Neural crest cell (in vitro differentiated cells): ENCODE measurements around the gene MORN3. TPM values are rescaled to one million over a fixed set of nuclear protein-coding genes. Genes with fewer than 3 reads are reported as not detected.
A peak's percentile ranks its signal among the peaks of the same experiment; 100 is the strongest.
"Not testable (repeated sequence)": the region's sequence is repeated elsewhere in the genome, so short reads cannot be mapped to it uniquely, and the experiment has no call there.

ENCODE experiments used
- DNase-seq: peaks from one replicate; pipeline ENCODE4 v3.0.0; 2021; ENCODE audit warnings: low read depth, mixed read lengths, low spot score
- H3K27ac Mint-ChIP-seq: one replicate; pipeline ENCODE4 v1.8.0; 2021; ENCODE audit warnings: mild to moderate bottlenecking, mixed read lengths; ENCODE audit not compliant: unreplicated experiment
- H3K27me3 Mint-ChIP-seq: 2 replicates; pipeline ENCODE4 v1.8.0; 2021; ENCODE audit warnings: low read depth, mild to moderate bottlenecking, mixed read lengths
- H3K36me3 Mint-ChIP-seq: 2 replicates; pipeline ENCODE4 v1.8.0; 2021; ENCODE audit warnings: low read depth, mild to moderate bottlenecking, mixed read lengths
- H3K4me1 Mint-ChIP-seq: 2 replicates; pipeline ENCODE4 v1.8.0; 2021; ENCODE audit warnings: mixed read lengths
- H3K4me3 Mint-ChIP-seq: one replicate; pipeline ENCODE4 v1.8.0; 2021; ENCODE audit warnings: mild to moderate bottlenecking, mixed read lengths
- H3K9me3 Mint-ChIP-seq: 2 replicates; pipeline ENCODE4 v1.8.0; 2021; ENCODE audit warnings: mixed read lengths
- CTCF ChIP-seq: fragments of 200-600 bp; sonication (generic); conservative IDR thresholded peaks from 2 replicates; pipeline ENCODE4 v1.5.0; 2021; ENCODE audit warnings: antibody characterized with exemption, mild to moderate bottlenecking
- total RNA-seq: library from RNA; stranded (reverse); gene quantifications from 2 replicates; pipeline ENCODE4 v1.2.1, GENCODE V29; 2021

MORN3 gene
- total RNA-seq, 1 donor from 2014 or later: 0.63 TPM

GRCh38 chr12:121709478-121709961 lies 40.1 kb upstream of the MORN3 start:
- no peak for DNase-seq
- no peaks in the 10 kb centered on the region for H3K36me3 Mint-ChIP-seq
- H3K4me3 Mint-ChIP-seq: peak overlapping the region; percentile 82
- no peak overlapping the region for H3K27ac Mint-ChIP-seq
- peaks cover 20% of the 10 kb centered on the region for H3K4me1 Mint-ChIP-seq
- peaks cover 4% of the 10 kb centered on the region for H3K27me3 Mint-ChIP-seq
- peak; percentile 6 for TF ChIP-seq CTCF
- H3K9me3 Mint-ChIP-seq: no peaks in the 10 kb centered on the region

DNA sequence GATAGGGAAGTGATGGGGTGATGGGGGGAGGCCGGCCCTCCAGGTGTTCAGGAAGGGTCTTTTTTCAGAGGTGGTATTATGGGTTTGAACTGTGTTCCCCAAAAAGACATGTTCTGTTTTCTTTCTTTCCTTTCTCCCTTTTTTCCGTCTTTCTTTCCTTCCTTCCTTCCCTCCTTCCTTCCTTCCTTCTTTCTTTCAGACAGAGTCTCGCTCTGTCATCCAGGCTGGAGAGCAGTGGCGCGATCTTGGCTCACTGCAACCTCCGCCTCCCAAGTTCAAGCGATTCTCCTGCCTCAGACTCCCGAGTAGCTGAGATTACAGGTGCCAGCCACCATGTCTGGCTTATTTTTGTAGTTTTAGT lies 39.6 kb upstream of the MORN3 start:
- DNase-seq, H3K4me3 Mint-ChIP-seq, H3K27me3 Mint-ChIP-seq, H3K27ac Mint-ChIP-seq, H3K9me3 Mint-ChIP-seq, H3K36me3 Mint-ChIP-seq: not testable (repeated sequence)
- peaks cover 19% of the 10 kb centered on the region for H3K4me1 Mint-ChIP-seq

DNA sequence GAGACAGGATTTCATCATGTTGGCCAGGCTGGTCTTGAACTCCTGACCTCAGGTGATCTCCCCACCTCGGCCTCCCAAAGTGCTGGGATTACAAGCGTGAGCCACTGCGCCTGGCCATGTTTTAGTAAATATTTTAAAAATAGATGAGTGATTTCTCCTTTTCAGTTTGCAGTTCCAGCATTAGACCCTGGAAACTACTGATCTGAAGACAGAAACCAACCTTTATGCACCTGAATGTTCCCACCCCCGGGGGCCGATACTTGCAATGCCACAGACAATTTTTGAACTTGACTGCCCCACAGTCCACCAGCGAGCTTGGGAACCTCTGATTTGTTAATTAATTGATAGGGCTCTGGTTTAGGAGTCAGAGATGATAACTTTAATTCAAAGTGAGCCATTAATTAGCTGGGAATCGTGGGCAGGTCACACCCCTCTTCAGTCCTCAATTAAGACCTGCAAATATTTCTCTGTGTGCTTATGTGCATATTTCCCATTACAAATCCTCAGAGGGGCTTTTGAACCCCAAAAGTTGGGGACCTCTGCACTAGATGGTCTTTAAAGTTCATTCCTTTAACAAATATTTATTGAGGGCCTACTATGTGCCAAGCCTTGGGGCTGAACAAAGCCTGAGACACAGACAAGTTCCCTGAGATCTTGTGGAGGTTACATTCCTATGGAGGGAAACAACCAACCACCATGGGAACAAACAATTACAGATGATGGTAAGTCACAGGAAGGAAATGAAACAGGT lies 39.0 kb upstream of the MORN3 start:
- peaks cover 4% of the 10 kb centered on the region for H3K27me3 Mint-ChIP-seq
- DNase-seq: no peak
- H3K4me1 Mint-ChIP-seq: peaks cover 13% of the 10 kb centered on the region
- no peaks in the 10 kb centered on the region for H3K9me3 Mint-ChIP-seq
- H3K4me3 Mint-ChIP-seq: no peak overlapping the region
- H3K36me3 Mint-ChIP-seq: no peaks in the 10 kb centered on the region
- no peak for TF ChIP-seq CTCF
- no peak overlapping the region for H3K27ac Mint-ChIP-seq

GRCh38 chr12:121705514-121705913 lies 36.1 kb upstream of the MORN3 start:
- H3K27ac Mint-ChIP-seq: no peak overlapping the region
- no peaks in the 10 kb centered on the region for H3K4me1 Mint-ChIP-seq
- no peak for TF ChIP-seq CTCF
- peak overlapping the region; percentile 1 for H3K4me3 Mint-ChIP-seq
- H3K36me3 Mint-ChIP-seq: no peaks in the 10 kb centered on the region
- peaks cover 10% of the 10 kb centered on the region for H3K27me3 Mint-ChIP-seq
- DNase-seq: no peak
- no peaks in the 10 kb centered on the region for H3K9me3 Mint-ChIP-seq

DNA sequence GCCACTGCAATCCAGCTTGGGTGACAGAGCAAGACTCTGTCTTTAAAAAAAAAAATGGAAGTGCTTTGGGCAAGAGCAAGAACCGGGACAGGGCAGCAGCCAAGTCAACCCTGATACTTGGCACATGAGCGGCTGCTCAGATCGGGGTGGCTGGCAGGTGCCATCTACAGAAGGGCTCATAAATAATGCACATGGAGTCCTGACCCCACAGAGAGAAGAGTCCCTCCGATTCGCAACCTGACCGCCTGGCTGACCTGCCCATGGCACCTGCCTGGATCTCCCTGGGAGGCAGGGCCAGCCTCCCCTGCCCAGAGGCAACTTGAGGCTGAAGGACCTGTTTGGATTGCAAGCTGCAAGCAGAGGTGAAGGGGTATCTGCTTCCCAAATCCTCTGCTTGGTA lies 33.5 kb upstream of the MORN3 start:
- no peaks in the 10 kb centered on the region for H3K4me1 Mint-ChIP-seq
- no peak for TF ChIP-seq CTCF
- H3K9me3 Mint-ChIP-seq: no peaks in the 10 kb centered on the region
- DNase-seq: no peak
- no peaks in the 10 kb centered on the region for H3K36me3 Mint-ChIP-seq
- peaks cover 10% of the 10 kb centered on the region for H3K27me3 Mint-ChIP-seq
- H3K27ac Mint-ChIP-seq: no peak overlapping the region
- H3K4me3 Mint-ChIP-seq: no peak overlapping the region

GRCh38 chr12:121701667-121702277 lies 32.3 kb upstream of the MORN3 start:
- no peaks in the 10 kb centered on the region for H3K36me3 Mint-ChIP-seq
- H3K4me1 Mint-ChIP-seq: no peaks in the 10 kb centered on the region
- no peaks in the 10 kb centered on the region for H3K9me3 Mint-ChIP-seq
- H3K27me3 Mint-ChIP-seq: peaks cover 10% of the 10 kb centered on the region
- H3K4me3 Mint-ChIP-seq: no peak overlapping the region
- H3K27ac Mint-ChIP-seq: no peak overlapping the region
- no peak for TF ChIP-seq CTCF
- DNase-seq: no peak

DNA sequence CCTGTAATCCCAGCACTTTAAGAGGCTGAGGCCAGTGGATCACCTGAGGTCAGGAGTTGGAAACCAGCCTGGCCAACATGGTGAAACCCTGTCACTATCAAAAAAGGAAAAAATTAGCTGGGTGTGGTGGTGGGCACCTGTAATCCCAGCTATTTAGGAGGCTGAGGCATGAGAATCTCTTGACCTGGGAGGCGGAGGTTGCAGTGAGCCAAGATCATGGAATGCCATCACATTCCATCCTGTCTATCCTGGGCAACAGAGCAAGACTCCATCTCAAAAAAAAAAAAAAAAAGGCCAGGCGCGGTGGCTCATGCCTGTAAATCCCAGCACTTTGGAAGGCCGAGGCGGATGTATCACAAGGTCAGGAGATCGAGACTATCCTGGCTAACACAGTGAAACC lies 28.4 kb upstream of the MORN3 start:
- H3K36me3 Mint-ChIP-seq, H3K27me3 Mint-ChIP-seq, DNase-seq, H3K4me3 Mint-ChIP-seq, H3K9me3 Mint-ChIP-seq, H3K27ac Mint-ChIP-seq, H3K4me1 Mint-ChIP-seq: not testable (repeated sequence)
